GM12878 (cell line): ENCODE data around the gene PLGRKT. TPM values are rescaled to one million over a fixed set of nuclear protein-coding genes. Genes with fewer than 3 reads are reported as not detected.

Experiments
- ATAC-seq: fragments of 200-7000 bp; cut with Tn5 transposase; 3 replicates; pipeline ENCODE4 v1.9.1; 2020; ENCODE audit warnings: mild to moderate bottlenecking, moderate library complexity
- BruUV-seq: library from RNA; stranded (reverse); fragments of 400-500 nt; replicated peaks from 2 replicates; lab custom pipeline; 2021; lab: Mats Ljungman, UMichigan
- CTCF ChIA-PET: fragments of 300-600 bp; sonication (Branson Sonifier 250); formaldehyde crosslinking; extraction: SDS; loops from one replicate; lab custom pipeline; 2021; ENCODE audit warnings: inconsistent platforms; lab: Yijun Ruan, JAX
- POLR2A ChIA-PET: fragments of 350-600 bp; formaldehyde crosslinking; extraction: SDS; loops from one replicate; lab custom pipeline; 2021; ENCODE audit warnings: inconsistent platforms; lab: Charles Lee
- RAD21 ChIA-PET: fragments of 300-600 bp; sonication (Branson Sonifier 250); formaldehyde crosslinking; loops from one replicate; lab custom pipeline; 2023; ENCODE audit warnings: antibody characterized with exemption; ENCODE audit not compliant: unreplicated experiment; lab: Charles Lee
- SMC1A ChIA-PET: fragments of 300-600 bp; sonication (Branson Sonifier 250); formaldehyde crosslinking; loops from one replicate; lab custom pipeline; 2023; ENCODE audit not compliant: unreplicated experiment, uncharacterized antibody; lab: Charles Lee
- DNase-seq: peaks from one replicate; pipeline ENCODE4 v3.0.0-alpha.2; 2011; ENCODE audit warnings: low read depth, low spot score
- FAIRE-seq: peaks from 3 replicates; lab custom pipeline; 2011; peaks lifted over from hg19 to GRCh38; lab: Jason Lieb, UNC
- H2AFZ ChIP-seq: 2 replicates; pipeline ENCODE4 v1.6.0; 2011; ENCODE audit warnings: low read depth, low read length, control low read depth; ENCODE audit not compliant: control insufficient read depth
- H3K27ac ChIP-seq: 2 replicates; pipeline ENCODE4 v1.5.1; 2011; ENCODE audit warnings: control low read depth; ENCODE audit not compliant: control insufficient read depth, insufficient read depth
- H3K27me3 ChIP-seq, 2 experiments: replicated peaks in 1 of 2; 2 replicates each; pipeline versions ENCODE4 v1.6.0 to v1.6.1; 2011; ENCODE audit warnings: low read length in 1 of 2; ENCODE audit not compliant: control insufficient read depth in 2 of 2, insufficient read depth in 2 of 2
- H3K36me3 ChIP-seq, 2 experiments: 2 replicates each; pipeline ENCODE4 v1.5.1; 2011; ENCODE audit warnings: low read length in 1 of 2; ENCODE audit not compliant: control insufficient read depth in 2 of 2, insufficient read depth in 2 of 2
- H3K4me1 ChIP-seq: 2 replicates; pipeline ENCODE4 v1.6.1; 2011; ENCODE audit warnings: mild to moderate bottlenecking, low read length, moderate library complexity, mixed read lengths; ENCODE audit not compliant: control insufficient read depth, insufficient read depth
- H3K4me2 ChIP-seq: 2 replicates; pipeline ENCODE4 v1.6.0; 2011; ENCODE audit warnings: control low read depth; ENCODE audit not compliant: control insufficient read depth, insufficient read depth
- H3K4me3 ChIP-seq: fragments of 200-600 bp; sonication (generic); 2 replicates; pipeline ENCODE4 v1.5.1; 2016
- H3K79me2 ChIP-seq: 2 replicates; pipeline ENCODE4 v1.6.0; 2011; ENCODE audit warnings: low read length; ENCODE audit not compliant: control insufficient read depth, insufficient read depth
- H3K9ac ChIP-seq: 2 replicates; pipeline ENCODE4 v1.8.0; 2011; ENCODE audit warnings: low read length, control low read depth, mixed read lengths; ENCODE audit not compliant: control insufficient read depth, insufficient read depth
- H3K9me3 ChIP-seq: replicated peaks from 3 replicates; pipeline ENCODE4 v1.5.1; 2011; ENCODE audit warnings: mild to moderate bottlenecking, low read length; ENCODE audit not compliant: control insufficient read depth, insufficient read depth
- H4K20me1 ChIP-seq: 2 replicates; pipeline ENCODE4 v1.6.0; 2011; ENCODE audit not compliant: control insufficient read depth, insufficient read depth
- EGR1 ChIP-seq, 2 experiments: IDR thresholded peaks; 1 replicate in 1 of 2; 2 replicates in 1 of 2; pipeline ENCODE4 v1.6.1; 2011 to 2012; ENCODE audit warnings: low read depth in 2 of 2, low read length in 2 of 2, borderline replicate concordance in 1 of 2, mild to moderate bottlenecking in 1 of 2, moderate library complexity in 1 of 2
- KDM1A ChIP-seq: fragments of 200-600 bp; sonication (generic); IDR thresholded peaks from 2 replicates; pipeline ENCODE4 v1.6.1; 2016; ENCODE audit warnings: borderline replicate concordance
- RAD21 ChIP-seq: IDR thresholded peaks from 2 replicates; pipeline ENCODE4 v1.6.1; 2011; ENCODE audit warnings: mild to moderate bottlenecking, low read depth, low read length, moderate library complexity; ENCODE audit not compliant: insufficient read depth
- ZNF622 ChIP-seq: fragments of 450-650 bp; IDR thresholded peaks from 2 replicates; pipeline ENCODE4 v1.6.1; 2017; ENCODE audit warnings: mild to moderate bottlenecking, inconsistent platforms
- in situ Hi-C: fragments of 300-500 bp; cut with MboI; formaldehyde crosslinking; loops from 9 replicates; pipeline ENCODE4 v1.14.3; 2018; ENCODE audit warnings: mixed read lengths
- intact Hi-C: fragments of 100-400 bp; cut with micrococcal nuclease; formaldehyde crosslinking; loops from one replicate; pipeline ENCODE4 v1.14.2; 2022; ENCODE audit not compliant: unreplicated experiment
- polyA plus RNA-seq, 11 experiments: library from polyadenylated mRNA; depleted of rRNA in 4 of 11; unstranded in 6 of 11; stranded (reverse) in 5 of 11; fragments of >200 nt; fragmentation: Nextera tagmentation in 4 of 11; fragmentation: Illumina TruSeq in 1 of 11; extraction: Ambion mirVana in 4 of 11; extraction: Trizol in 1 of 11; gene quantifications; 1 replicate in 1 of 11; 2 replicates in 10 of 11; pipeline versions ENCODE4 v1.2.1 to v1.2.3, GENCODE V29; 2011 to 2016; ENCODE audit warnings: inconsistent platforms in 2 of 11, missing spikeins in 2 of 11, low read depth in 1 of 11
- total RNA-seq, 4 experiments: library from RNA; depleted of rRNA in 3 of 4; stranded (reverse); fragments of >200 nt in 3 of 4; fragmentation: Illumina TruSeq in 1 of 4; extraction: Trizol in 1 of 4; gene quantifications; 2 replicates each; pipeline versions ENCODE4 v1.2.1 to v1.2.3, GENCODE V29; 2013 to 2021
- TF ChIP-seq, protein P1 (sequence below): fragments of 450-650 bp; IDR thresholded peaks from 2 replicates; pipeline ENCODE4 v1.6.1; 2016; ENCODE audit warnings: mild to moderate bottlenecking
- TF ChIP-seq, protein P2 (sequence below): IDR thresholded peaks from 2 replicates; pipeline ENCODE4 v1.6.1; 2012; ENCODE audit warnings: low read depth, low read length, improper control_type of control experiment

Gene PLGRKT
- total and polyA plus RNA-seq, 10 of the 15 experiments (the other 5 are each of a cell fraction or from before 2014, with no cell fraction given) = 25.2 to 72.3 (median 38.4) TPM

DNA sequence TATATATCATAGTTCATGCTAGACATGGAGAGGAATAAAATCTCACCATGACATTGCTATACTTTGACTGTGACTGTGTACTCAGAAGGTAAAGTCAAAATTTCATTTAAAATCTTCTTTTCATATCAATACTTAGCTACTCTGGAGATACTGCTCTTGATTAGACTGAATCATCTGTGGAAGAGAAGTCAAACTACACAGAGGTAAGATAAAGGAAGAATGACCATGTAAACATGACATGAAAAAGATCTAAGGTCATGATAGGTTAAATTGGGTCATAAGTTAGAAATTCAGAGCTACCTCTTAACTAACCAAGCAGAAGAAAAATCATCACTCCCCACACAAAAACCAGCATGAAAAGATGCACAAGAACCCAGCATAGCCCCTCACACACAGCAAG lies 53.3 kb downstream of the PLGRKT start:
- H3K4me1 ChIP-seq = peaks cover 8% of the 10 kb centered on the region; the same call in 1 of the 2 replicates
- H3K36me3 ChIP-seq = no peaks in the 10 kb centered on the region
- ChIA-PET CTCF (interaction anchor here (0.8 to 1.0 kb wide), 2 partner anchors 31 to 42 kb away, joined by 3 read pairs; no protein-coding TSS in a partner anchor), SMC1A (interaction anchor here (0.6 to 2.0 kb wide), 4 partner anchors 9 to 515 kb away, joined by 3 to 10 read pairs (median 4); no protein-coding TSS in a partner anchor), RAD21 (no interaction called here), POLR2A (no interaction called here)
- no peak overlapping the region for H3K4me2 ChIP-seq
- no peaks in the 10 kb centered on the region; the same call in 2 of the 3 replicates for H3K9me3 ChIP-seq
- no peak for ATAC-seq
- no peaks in the 10 kb centered on the region for H3K79me2 ChIP-seq
- H3K27ac ChIP-seq = no peak overlapping the region
- no peaks in the 10 kb centered on the region for H3K27me3 ChIP-seq
- BruUV-seq = no TSS peak
- intact Hi-C loops = no loop called here
- in situ Hi-C loops = no loop called here
- no peak for DNase-seq
- no peak for FAIRE-seq
- no peaks in the 10 kb centered on the region for H4K20me1 ChIP-seq
- no peak overlapping the region for H3K4me3 ChIP-seq
- no peak overlapping the region for H3K9ac ChIP-seq
- TF ChIP-seq, protein P1, sequence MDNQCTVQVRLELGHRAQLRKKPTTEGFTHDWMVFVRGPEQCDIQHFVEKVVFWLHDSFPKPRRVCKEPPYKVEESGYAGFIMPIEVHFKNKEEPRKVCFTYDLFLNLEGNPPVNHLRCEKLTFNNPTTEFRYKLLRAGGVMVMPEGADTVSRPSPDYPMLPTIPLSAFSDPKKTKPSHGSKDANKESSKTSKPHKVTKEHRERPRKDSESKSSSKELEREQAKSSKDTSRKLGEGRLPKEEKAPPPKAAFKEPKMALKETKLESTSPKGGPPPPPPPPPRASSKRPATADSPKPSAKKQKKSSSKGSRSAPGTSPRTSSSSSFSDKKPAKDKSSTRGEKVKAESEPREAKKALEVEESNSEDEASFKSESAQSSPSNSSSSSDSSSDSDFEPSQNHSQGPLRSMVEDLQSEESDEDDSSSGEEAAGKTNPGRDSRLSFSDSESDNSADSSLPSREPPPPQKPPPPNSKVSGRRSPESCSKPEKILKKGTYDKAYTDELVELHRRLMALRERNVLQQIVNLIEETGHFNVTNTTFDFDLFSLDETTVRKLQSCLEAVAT = no peak
- no peak for TF ChIP-seq RAD21
- TF ChIP-seq ZNF622 = no peak
- no peak for TF ChIP-seq EGR1 (IDR thresholded peaks at IDR 0.05; ENCODE audit: borderline replicate concordance in 1 of 2, low read depth in 2 of 2, low read length in 2 of 2)
- no peak for TF ChIP-seq KDM1A
- TF ChIP-seq, protein P2, sequence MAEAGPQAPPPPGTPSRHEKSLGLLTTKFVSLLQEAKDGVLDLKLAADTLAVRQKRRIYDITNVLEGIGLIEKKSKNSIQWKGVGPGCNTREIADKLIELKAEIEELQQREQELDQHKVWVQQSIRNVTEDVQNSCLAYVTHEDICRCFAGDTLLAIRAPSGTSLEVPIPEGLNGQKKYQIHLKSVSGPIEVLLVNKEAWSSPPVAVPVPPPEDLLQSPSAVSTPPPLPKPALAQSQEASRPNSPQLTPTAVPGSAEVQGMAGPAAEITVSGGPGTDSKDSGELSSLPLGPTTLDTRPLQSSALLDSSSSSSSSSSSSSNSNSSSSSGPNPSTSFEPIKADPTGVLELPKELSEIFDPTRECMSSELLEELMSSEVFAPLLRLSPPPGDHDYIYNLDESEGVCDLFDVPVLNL = no peak
- H2AFZ ChIP-seq = no peak overlapping the region
